ENCODE measurements around the gene LMX1B. TPM values are rescaled to one million over a fixed set of nuclear protein-coding genes. Genes with fewer than 3 reads are reported as not detected.

LMX1B gene
- polyA plus RNA-seq, 4 donors, result 15.7 to 22.8 (median 19.9) TPM

GRCh38 chr9:126617003-126617822 is 3.5 kb downstream of the LMX1B start:
- no peak for DNase-seq (ENCODE audit: low read depth in 4 of 4, low spot score in 2 of 4)

DNA sequence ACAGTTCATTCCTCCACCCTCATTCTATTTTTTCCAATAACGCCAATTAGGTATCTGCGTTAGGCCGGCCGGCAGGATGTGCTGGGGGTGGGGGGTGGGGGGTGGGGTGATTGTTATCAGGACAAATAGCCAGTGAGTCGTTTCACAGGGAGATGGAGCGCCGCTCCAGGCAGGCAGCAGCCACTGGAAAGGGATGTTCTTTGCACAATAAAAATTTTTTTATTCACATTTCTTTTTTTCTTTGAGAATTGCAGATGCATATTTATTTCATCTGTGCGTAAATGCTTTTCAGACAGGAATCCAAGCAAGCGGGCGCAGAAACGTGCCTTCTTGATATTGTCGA is 4.1 kb downstream of the LMX1B start:
- no peak for DNase-seq (ENCODE audit: low read depth in 4 of 4, low spot score in 2 of 4)

- no peak for DNase-seq (ENCODE audit: low read depth in 4 of 4, low spot score in 2 of 4)
These were observed 4.5 kb downstream of the LMX1B start for GRCh38 chr9:126618190-126618584.

DNA sequence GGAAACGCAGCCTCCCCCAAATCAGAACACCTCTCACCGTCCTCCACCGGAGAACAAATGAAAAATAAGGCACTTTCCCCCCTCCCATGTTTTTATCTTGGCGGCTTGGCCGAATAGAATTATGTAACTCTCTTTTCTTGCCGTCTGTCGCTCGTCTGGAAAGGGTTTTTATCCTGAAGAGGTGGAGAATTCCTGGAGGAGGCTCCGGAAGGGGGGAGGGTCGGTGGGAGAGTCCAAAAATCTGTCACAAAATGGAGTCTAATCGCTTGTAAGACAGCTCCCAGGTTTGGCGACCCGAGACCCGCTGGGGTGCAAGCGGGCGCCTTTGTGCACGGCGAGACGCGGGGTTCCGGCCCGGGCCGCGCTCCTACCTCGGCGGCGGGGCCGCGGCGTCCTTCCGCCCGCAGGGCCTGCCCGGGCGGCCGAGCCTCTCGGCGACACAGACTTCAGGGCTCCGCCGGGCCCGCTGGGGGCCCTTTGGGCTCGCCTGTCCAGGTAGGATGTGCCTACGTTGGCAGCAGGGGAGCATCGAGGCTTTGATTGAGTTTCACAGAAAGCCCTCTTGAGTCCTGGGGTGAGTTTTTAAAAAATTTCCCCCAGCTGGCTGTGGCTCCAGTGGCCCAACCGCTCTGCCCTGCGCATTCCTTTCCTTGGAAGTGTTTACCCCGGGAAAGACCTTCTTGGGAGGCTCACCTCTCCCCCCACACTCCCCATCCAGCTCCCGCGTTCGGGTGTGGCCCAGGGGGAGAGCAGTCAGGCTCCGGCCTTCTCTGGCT is 5.0 kb downstream of the LMX1B start:
- DNase-seq (ENCODE audit: low read depth in 4 of 4, low spot score in 2 of 4), result no peak

GRCh38 chr9:126619361-126620135 is 5.8 kb downstream of the LMX1B start:
- DNase-seq (ENCODE audit: low read depth in 4 of 4, low spot score in 2 of 4), result no peak

- DNase-seq (ENCODE audit: low read depth in 4 of 4, low spot score in 2 of 4), result no peak
These were observed 6.8 kb downstream of the LMX1B start for GRCh38 chr9:126620478-126620877.

- no peak for DNase-seq (ENCODE audit: low read depth in 4 of 4, low spot score in 2 of 4)
These were observed 7.6 kb downstream of the LMX1B start for GRCh38 chr9:126621061-126621918.

- no peak for DNase-seq (ENCODE audit: low read depth in 4 of 4, low spot score in 2 of 4)
These were observed 8.4 kb downstream of the LMX1B start for GRCh38 chr9:126621919-126622735.

DNA sequence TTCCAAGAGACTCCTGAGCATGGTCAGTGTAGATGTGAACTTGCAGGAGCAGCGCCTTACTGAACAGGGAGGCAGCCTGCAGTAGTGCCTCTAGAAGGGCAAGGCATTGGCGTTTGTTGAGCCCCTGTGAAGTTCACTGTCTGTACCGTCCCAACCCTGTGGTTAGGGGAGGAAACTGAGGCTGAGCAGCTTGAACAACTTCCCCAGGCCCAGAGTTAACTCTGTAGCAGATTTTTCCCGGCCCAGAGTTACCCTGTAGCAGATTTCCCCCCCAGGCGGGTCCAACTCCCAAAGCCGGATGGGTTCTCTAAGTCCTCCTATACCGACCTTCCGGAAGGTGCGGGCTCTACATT is 9.6 kb downstream of the LMX1B start:
- no peak for DNase-seq (ENCODE audit: low read depth in 4 of 4, low spot score in 2 of 4)

GRCh38 chr9:126623667-126624478 is 10.1 kb downstream of the LMX1B start:
- DNase-seq (ENCODE audit: low read depth in 4 of 4, low spot score in 2 of 4), result no peak

- DNase-seq (ENCODE audit: low read depth in 4 of 4, low spot score in 2 of 4), result no peak
These were observed 10.7 kb downstream of the LMX1B start for GRCh38 chr9:126624479-126624826.

- no peak for DNase-seq (ENCODE audit: low read depth in 4 of 4, low spot score in 2 of 4)
These were observed 11.2 kb downstream of the LMX1B start for GRCh38 chr9:126624912-126625311.

DNA sequence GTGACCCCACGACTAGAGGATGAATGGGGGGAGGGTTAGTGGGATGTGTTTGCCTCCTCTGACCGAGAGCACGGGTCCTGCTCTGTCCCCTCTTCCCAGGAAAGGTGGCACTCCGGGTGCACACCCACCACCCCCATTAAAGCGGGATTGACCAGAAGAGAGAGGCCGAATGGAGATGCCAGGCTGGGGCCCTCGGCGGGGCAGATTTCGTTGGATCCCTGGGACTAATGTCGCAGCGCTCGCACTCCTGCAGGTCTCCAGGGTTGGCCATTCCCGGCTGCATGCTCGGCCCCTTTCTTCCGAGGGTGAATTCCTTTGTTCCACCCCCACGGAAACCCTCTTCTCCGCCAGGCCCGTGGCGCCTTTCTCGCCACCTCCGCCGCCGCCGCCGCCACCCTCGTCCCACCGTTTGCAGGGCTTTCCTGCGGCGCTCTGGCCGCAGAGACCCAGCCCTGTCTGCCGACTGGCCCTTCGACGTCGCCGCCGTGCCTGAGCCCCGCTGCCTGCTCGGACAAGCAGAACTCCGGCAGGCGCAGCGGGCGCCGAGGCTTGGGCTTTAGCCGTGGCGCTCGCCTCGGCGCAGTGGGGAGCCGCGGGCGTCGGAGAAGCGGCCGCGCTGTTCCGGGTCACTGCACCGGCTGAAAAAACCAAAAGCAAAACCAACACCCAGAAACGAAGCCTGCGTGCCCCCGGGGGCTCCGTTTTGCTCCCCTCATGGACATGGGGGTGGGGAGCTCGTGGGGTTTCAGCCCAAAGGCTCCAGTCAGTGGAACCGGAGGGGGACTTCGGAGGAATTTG is 11.8 kb downstream of the LMX1B start:
- DNase-seq (ENCODE audit: low read depth in 4 of 4, low spot score in 2 of 4), result no peak

DNA sequence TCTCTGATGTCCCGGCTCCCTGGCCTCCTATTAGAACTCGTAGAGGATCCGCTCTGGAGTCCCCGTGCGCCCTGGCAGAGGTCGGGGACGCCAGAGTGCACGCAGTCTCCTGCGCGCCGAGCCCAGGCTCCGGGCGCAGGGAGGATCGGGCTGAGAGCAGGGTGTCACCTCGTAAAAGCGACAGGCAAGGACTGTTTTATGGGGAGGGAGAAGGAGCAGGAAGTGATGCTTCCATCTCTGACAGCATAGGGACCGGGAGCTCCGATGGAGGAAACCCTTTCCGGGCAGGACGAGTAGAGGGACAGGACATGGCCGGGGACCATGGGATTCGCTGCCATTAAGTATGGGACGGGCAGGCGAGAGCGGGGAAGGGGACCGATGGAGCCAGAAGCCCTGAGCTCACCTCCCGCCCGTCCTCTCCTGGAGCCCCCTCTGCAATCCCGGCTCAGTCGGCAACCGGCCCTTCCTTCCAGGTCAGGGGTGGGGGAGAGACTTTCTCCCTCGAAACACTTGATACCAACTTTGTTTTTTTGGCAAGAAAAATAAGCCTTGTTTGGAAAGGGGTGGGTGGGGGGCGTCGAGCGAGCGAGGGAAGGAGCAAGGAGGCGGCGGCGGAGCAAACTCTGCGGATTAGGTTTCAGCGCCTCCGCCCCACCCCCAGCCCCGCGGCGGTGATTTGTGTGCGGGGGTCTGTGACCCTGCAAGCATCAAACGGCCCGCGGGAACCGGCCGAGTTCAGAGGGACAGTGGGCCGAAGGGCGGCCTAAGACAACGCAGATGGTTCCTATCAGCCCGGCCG is 12.6 kb downstream of the LMX1B start:
- DNase-seq (ENCODE audit: low read depth in 4 of 4, low spot score in 2 of 4), result no peak

DNA sequence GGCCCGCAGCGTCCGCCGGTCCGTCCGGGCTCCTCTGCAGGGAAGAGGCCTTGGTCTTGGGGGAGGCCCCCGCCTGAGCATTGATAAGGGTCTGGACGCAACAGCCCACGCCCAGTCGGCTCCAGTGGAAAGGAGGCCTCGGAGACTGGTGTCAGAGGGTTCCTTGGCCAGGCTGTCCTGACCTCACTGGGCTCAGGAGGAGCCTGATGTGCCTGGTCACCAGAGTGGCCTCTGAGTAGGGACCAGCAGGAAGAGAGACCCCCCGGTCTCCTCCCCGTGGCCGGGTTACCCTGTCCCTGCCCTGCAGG is 13.2 kb downstream of the LMX1B start:
- no peak for DNase-seq (ENCODE audit: low read depth in 4 of 4, low spot score in 2 of 4)

DNA sequence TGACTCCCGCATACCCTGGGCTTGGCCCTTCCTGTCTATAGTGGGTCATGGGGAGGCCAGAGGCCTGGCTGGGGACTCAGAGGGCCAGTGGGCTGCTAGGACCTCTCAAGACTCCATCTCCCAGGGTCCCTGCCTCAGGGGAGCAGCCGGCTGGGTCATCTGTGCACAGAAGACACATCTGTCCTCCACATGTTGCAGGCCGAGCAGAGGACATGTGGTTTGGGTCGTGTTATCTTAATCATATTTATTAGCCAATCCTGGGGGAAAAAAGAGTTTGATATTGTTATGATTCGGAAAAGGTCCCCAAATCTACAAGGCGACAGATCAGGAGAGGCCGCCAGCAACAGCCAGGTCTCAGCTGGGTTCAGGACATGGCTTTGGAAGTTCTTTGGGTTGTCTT is 14.4 kb downstream of the LMX1B start:
- no peak for DNase-seq (ENCODE audit: low read depth in 4 of 4, low spot score in 2 of 4)

DNA sequence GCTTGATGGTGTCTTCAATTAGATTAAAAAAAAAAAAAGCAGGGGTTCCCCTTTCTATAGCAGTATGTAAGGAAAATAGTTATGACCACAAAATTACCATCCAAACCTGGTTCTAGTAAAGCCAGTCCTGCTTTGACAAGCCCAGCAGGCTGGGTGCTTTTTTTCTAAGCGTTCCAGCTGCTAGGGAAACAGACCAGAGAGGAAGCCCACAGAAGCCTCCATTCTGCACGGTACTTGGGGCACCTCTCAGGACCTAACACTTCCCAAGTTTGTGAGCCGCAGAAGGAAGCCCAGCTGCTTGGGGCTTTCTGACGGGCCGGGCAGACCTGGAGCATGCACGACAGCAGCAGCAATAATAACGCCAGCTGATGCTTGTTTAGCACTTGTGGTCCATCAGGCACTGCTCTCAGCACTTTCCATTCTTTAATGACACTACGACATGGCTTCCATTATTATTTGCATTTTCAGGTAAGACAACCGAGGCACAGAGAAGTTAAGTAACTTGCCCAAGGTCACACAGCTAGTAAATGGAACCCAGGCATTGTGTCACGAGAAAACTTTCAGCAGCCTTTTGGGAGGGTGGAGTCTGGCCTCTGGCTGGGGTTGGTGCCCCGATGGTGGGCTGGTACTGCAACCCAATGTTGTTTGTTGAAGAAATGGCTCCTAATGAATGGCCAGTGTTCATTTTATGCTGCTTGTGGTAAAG is 15.4 kb downstream of the LMX1B start:
- no peak for DNase-seq (ENCODE audit: low read depth in 4 of 4, low spot score in 2 of 4)
